Colon (tissue), 2 donors: ENCODE data around the gene SETX.
"Not testable (repeated sequence)": the region's sequence is repeated elsewhere in the genome, so short reads cannot be mapped to it uniquely, and the experiment has no call there.

Experiments used
- FAIRE-seq: peaks from 2 replicates; lab custom pipeline; 2012; peaks lifted over from hg19 to GRCh38; lab: Jason Lieb, UNC
- donor health status: control.
- donor health status: control.

The SETX gene

DNA sequence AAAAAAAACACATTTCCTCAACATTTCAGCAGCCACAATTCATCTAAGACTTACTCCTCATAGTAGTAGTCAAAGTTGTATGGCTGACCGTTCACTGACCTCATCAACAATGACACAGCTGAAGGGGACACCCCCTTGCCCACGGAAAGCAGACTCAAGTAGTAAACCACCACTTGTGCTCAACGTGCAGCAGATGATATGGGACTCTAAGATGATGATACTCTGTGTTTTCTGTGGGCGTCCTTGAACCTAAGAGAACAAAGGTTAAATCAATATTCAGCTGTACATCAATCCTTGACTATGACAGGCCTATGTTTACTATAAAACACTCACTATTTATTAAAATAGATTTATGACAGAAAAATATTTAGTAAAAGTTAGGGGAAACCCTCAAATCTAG, 71.6 kb downstream of the SETX start:
- FAIRE-seq = no peak

GRCh38 chr9:132274861-132275260, 79.9 kb downstream of the SETX start:
- no peak for FAIRE-seq

DNA sequence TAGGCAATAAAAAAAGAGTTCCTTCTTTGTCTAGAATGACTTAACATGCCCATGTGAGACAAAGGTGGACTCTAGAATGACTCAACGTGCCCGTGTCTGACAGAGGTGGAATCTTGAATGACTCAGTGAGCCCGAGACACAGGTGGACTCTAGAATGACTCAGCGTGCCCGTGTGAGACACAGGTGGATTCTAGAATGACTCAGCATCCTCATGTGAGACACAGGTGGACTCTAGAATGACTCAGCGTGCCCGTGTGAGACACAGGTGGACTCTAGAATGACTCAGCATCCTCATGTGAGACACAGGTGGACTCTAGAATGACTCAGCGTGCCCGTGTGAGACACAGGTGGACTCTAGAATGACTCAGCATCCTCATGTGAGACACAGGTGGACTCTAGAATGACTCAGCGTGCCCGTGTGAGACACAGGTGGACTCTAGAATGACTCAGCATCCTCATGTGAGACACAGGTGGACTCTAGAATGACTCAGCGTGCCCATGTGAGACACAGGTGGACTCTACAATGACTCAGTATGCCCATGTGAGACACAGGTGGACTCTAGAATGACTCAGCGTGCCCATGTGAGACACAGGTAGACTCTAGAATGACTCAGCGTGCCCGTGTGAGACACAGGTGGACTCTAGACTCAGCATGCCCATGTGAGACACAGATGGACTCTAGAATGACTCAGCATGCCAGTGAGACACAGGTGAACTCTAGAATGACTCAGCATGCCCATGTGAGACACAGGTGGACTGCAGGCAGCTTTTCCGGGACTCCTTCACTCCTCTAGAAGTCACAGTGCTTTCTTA, 84.9 kb downstream of the SETX start:
- FAIRE-seq = not testable (repeated sequence)

DNA sequence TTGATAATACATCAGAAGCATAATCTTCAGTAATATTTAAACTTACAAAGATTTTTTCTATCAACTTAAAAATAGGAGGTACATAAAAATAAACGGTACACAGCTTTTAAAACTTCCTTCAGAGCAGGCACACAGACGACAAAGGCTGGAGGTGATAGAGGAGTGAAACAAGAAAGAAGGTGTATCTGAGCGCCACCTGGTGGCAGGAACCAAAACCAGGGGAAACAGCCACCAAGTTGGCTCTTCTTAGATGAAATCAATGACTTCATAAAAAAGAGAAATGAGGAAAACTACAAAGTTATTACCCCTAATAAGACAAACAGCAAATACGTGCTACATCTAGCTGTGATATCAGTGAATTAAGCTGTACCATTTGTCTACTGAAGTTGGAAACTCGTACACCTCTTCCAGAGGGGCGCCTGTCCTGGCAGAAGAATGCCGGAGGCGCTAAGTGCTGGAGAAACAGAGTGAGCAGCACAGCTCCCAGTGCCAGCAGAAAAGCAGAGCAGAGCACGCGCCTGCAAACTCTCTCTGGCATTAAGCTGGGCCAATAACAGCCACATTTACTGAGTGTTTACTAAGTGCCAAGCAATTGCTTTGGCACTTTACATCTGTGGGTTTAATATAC, 85.9 kb downstream of the SETX start:
- FAIRE-seq = no peak

GRCh38 chr9:132267660-132268059, 87.1 kb downstream of the SETX start:
- no peak for FAIRE-seq

DNA sequence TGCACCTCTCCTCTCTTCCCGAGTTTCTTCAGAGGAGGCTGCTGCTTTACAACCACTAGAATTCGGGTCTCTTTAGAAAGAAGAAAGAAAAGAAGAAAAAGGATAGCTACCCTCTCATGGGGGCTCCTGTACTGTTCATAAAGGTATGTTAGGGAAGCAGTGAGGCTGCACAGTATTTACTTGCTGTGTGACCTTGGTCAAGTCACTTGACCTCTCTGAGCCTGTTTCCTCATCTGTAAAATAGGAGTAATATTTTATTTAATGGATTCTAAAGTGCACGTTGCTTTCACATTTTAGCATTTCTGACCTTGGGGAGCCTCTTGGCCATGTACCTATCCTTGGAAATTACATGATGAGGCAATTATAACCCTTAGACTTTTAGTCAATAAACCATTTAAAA, 88.8 kb downstream of the SETX start:
- no peak for FAIRE-seq

DNA sequence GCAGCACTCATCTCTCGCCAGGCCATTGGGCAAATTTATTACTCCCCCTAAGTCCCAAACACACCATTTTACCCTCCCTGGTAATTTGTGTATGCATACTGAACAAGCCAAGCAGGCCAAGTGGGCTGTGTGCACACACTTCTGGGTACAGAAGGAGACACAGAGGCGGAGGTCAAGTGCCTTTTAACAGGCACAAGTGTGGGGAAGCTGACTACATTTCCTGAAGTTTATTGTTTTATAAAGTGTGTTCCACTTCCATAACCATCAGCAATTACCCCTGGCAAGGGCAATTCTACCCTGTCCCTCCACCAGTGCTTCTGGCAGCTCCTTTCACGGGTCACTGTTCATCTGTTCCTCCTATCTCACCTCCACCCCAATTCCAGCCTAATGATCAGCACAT, 93.9 kb downstream of the SETX start:
- no peak for FAIRE-seq

DNA sequence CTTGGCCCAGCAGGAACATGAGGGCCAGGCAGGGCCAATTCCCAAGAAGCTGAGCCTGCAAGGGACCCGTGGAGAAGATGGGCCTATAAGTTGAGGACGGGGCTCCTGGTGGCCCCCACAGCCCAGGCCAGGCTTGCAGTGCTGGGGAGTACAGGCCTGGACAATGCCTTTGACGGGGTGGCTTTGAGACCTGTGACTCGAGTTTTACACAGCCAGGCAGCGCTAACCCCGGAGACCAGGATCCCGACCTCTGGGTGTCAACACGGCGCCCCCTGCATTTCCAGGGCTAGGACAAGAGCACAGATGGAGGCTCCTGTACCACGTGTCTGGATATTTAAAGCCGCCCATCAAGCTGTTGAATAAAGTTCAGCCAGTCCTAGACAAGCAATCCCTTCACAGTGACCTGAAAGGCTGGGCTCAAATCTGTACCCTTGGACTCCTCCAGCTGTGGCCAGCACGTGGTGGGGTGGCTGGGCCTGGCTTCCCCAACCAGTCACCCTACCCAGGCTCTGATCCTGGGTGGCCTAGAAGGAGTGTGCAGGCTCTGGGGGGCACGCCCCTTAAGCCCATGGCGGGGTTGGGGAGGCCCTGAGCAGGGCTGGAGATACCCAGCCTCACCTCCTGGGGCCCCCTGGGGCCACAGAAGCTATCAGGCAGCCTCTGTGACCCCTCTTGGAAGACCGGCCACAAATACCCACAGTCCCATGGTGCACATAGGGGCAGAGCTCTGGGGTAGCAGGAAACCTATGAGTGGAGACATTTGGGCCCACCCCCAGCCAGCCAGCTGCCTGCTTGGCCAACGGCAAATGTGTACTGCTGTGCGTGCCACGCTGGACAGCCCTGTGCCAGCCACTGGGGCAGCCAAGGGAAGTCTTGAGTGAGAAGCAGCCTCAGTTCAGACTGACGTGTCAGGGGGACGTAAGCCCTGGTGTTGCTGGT, 104.2 kb downstream of the SETX start:
- no peak for FAIRE-seq

GRCh38 chr9:132249690-132250089, 105.1 kb downstream of the SETX start:
- FAIRE-seq = no peak

- no peak for FAIRE-seq
These were observed 105.7 kb downstream of the SETX start for GRCh38 chr9:132249123-132249522.

- FAIRE-seq = no peak
These were observed 106.8 kb downstream of the SETX start for GRCh38 chr9:132247942-132248341.

- no peak for FAIRE-seq
These were observed 109.3 kb downstream of the SETX start for GRCh38 chr9:132245465-132245864.

GRCh38 chr9:132244582-132245455, 110.0 kb downstream of the SETX start:
- FAIRE-seq = no peak

- FAIRE-seq = no peak
These were observed 111.4 kb downstream of the SETX start for GRCh38 chr9:132243156-132244074.

DNA sequence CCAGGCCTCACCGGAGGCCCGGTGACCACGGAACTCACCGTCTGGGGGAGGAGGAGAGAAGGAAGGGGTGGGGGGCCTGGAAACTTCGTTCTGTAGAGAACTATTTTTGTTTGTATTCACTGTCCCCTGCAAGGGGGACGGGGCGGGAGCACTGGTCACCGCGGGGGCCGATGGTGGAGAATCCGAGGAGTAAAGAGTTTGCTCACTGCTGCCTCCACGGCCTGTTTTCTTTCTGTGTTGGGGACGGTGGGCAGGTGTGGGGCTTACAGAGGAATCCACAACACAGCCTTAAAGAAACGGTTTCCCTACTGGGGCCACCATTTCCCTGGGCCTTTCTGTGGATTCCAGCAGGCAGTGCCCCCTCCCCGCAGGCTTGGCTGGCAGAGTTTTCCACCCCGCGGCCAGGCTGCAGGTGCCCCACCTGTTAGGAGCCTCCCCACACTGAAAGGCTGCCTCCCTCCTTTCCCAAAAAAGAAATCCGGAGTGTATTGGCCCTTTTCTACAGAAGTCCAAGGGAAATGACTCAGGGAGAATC, 112.1 kb downstream of the SETX start:
- FAIRE-seq = no peak

GRCh38 chr9:132241840-132242620, 112.8 kb downstream of the SETX start:
- no peak for FAIRE-seq

DNA sequence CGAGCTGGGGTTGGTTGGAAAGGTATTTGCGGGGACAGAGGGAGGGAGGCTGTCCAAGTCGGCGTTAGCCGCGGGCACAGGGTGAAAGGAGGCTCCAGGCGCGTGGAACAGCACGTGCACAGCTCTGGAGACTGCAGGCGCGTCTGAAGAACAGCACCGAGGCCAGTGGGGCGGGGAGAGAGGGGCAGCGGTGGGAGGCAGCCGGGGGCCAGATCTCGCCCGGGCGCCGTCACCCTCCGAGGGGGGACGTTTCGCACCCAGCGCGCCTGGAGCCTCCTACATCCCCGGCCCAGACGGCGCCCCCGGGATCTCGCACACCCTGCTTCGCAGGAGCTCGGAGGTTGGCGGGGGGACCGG, 113.3 kb downstream of the SETX start:
- no peak for FAIRE-seq

- FAIRE-seq = no peak
These were observed 113.8 kb downstream of the SETX start for GRCh38 chr9:132240841-132241482.
